Activated CD8-positive, alpha-beta memory T cell treated with anti-CD3 and anti-CD28 coated beads, Interleukin-2, amount 50 U/mL, for 4 hours (primary cell): Measurements from ENCODE around the gene PCCA.
"Not testable (repeated sequence)": the region's sequence is repeated elsewhere in the genome, so short reads cannot be mapped to it uniquely, and the experiment has no call there.

Source experiments
- DNase-seq: peaks from one replicate; pipeline ENCODE4 v3.0.0-alpha.2; 2020

PCCA gene

GRCh38 chr13:100247937-100248336, 159.0 kb downstream of the PCCA start:
- DNase-seq, result no peak

- no peak for DNase-seq
Measured at GRCh38 chr13:100254002-100254401, 165.1 kb downstream of the PCCA start.

GRCh38 chr13:100262404-100262803, 173.5 kb downstream of the PCCA start:
- DNase-seq, result no peak

GRCh38 chr13:100266026-100266425, 177.1 kb downstream of the PCCA start:
- DNase-seq, result no peak

GRCh38 chr13:100269837-100270236, 180.9 kb downstream of the PCCA start:
- DNase-seq, result no peak

GRCh38 chr13:100273138-100273537, 184.2 kb downstream of the PCCA start:
- no peak for DNase-seq

GRCh38 chr13:100273552-100273951, 184.7 kb downstream of the PCCA start:
- DNase-seq, result no peak

- no peak for DNase-seq
Measured at GRCh38 chr13:100274942-100275506, 186.1 kb downstream of the PCCA start.

GRCh38 chr13:100275746-100276145, 186.9 kb downstream of the PCCA start:
- DNase-seq, result no peak

- no peak for DNase-seq
Measured at GRCh38 chr13:100280681-100281080, 191.8 kb downstream of the PCCA start.

- DNase-seq, result not testable (repeated sequence)
Measured at GRCh38 chr13:100282306-100282705, 193.4 kb downstream of the PCCA start.

GRCh38 chr13:100290165-100290801, 201.4 kb downstream of the PCCA start:
- DNase-seq, result no peak

GRCh38 chr13:100291624-100292023, 202.7 kb downstream of the PCCA start:
- no peak for DNase-seq

- no peak for DNase-seq
Measured at GRCh38 chr13:100297413-100297812, 208.5 kb downstream of the PCCA start.

- DNase-seq, result no peak
Measured at GRCh38 chr13:100298116-100298681, 209.3 kb downstream of the PCCA start.

GRCh38 chr13:100298691-100299090, 209.8 kb downstream of the PCCA start:
- DNase-seq, result no peak

- no peak for DNase-seq
Measured at GRCh38 chr13:100300243-100300642, 211.3 kb downstream of the PCCA start.

GRCh38 chr13:100300708-100301107, 211.8 kb downstream of the PCCA start:
- no peak for DNase-seq

- DNase-seq, result no peak
Measured at GRCh38 chr13:100301418-100301817, 212.5 kb downstream of the PCCA start.

GRCh38 chr13:100302391-100302790, 213.5 kb downstream of the PCCA start:
- DNase-seq, result no peak

GRCh38 chr13:100304229-100304628, 215.3 kb downstream of the PCCA start:
- no peak for DNase-seq

GRCh38 chr13:100305398-100305797, 216.5 kb downstream of the PCCA start:
- no peak for DNase-seq

- DNase-seq, result no peak
Measured at GRCh38 chr13:100306030-100306429, 217.1 kb downstream of the PCCA start.

- DNase-seq, result no peak
Measured at GRCh38 chr13:100306434-100306999, 217.6 kb downstream of the PCCA start.
